ENCODE data around the gene ING2. TPM values are rescaled to one million over a fixed set of nuclear protein-coding genes. Genes with fewer than 3 reads are reported as not detected.

The ING2 gene
- total and polyA plus RNA-seq, 10 of the 15 experiments (the other 5 are each of a cell fraction or from before 2014, with no cell fraction given) = 3.3 to 16.1 (median 10.9) TPM

DNA sequence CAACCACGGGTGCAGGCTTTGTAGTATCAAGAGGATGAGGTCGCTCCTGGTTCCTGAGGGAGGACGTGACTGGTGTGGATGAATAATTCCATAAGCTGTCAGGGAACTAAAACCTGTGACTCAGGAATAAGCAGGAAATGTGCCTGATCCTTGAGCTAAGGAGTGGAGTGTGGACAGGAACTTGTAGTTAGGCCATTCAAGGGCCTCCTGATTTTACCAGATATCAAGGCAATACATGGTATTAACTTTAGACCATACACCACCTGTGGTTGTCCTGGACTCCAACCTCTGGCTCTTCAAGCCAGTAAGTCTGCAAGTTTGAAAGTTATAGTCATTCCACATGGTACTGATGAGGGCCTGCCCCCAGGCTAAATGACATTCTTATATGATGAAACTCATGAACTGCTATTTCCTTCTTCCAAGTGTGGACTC lies 12.1 kb upstream of the ING2 start:
- Histone ChIP-seq H3K36me3 (ENCODE audit: control insufficient read depth in 2 of 2, insufficient read depth in 2 of 2, low read length in 1 of 2) (no peaks in the 10 kb centered on the region), H3K9me3 (replicated peaks; ENCODE audit: control insufficient read depth, insufficient read depth, low read length) (no peaks in the 10 kb centered on the region), H3K9ac (ENCODE audit: control insufficient read depth, insufficient read depth, low read length) (no peak overlapping the region), H3K27me3 (replicated peaks in 1 of 2; ENCODE audit: control insufficient read depth in 2 of 2, insufficient read depth in 2 of 2, low read length in 1 of 2) (no peaks in the 10 kb centered on the region), H4K20me1 (ENCODE audit: control insufficient read depth, insufficient read depth) (no peaks in the 10 kb centered on the region), H3K4me3 (no peak overlapping the region), H3K27ac (ENCODE audit: control insufficient read depth, insufficient read depth) (no peak overlapping the region), H3K79me2 (ENCODE audit: control insufficient read depth, insufficient read depth, low read length) (no peaks in the 10 kb centered on the region), H3K4me1 (ENCODE audit: control insufficient read depth, insufficient read depth, low read length) (no peaks in the 10 kb centered on the region), H3K4me2 (ENCODE audit: control insufficient read depth, insufficient read depth) (no peak overlapping the region), H2AFZ (ENCODE audit: control insufficient read depth, low read depth, low read length) (no peak overlapping the region)
- in situ Hi-C loops (cut with MboI) (no loop called here), intact Hi-C loops (cut with micrococcal nuclease; ENCODE audit: unreplicated experiment) (no loop called here)
- 76% methylated on average over 3 of the region's 3 CpGs for WGBS (ENCODE audit: insufficient coverage, insufficient replicate concordance, low lambda C conversion rate, missing lambda C conversion rate)
- SMC1A ChIA-PET (ENCODE audit: uncharacterized antibody, unreplicated experiment) = interaction anchor here (0.9 kb wide), 1 partner anchor 71 kb away, joined by 3 read pairs; no protein-coding TSS in a partner anchor
- TF ChIP-seq SPI1 (IDR thresholded peaks at IDR 0.05; ENCODE audit: borderline replicate concordance, insufficient read depth, low read depth, low read length) (no peak), CHD1 (IDR thresholded peaks at IDR 0.05; ENCODE audit: low read depth, low read length) (no peak), RB1 (IDR thresholded peaks at IDR 0.05; ENCODE audit: borderline replicate concordance) (no peak), BCL11A (IDR thresholded peaks at IDR 0.05; ENCODE audit: low read depth, low read length) (no peak), IKZF2 (IDR thresholded peaks at IDR 0.05) (no peak), BACH1 (IDR thresholded peaks at IDR 0.05; ENCODE audit: borderline replicate concordance) (no peak), POU2F2 (IDR thresholded peaks at IDR 0.05; ENCODE audit: borderline replicate concordance, low read depth, low read length) (no peak)
- POLR2A ChIA-PET = interaction anchor here (0.8 kb wide), 1 partner anchor 11 kb away, joined by 3 read pairs; no protein-coding TSS in a partner anchor
- RAD21 ChIA-PET (ENCODE audit: unreplicated experiment) = no interaction called here
- BruUV-seq (replicated peaks) = no TSS peak
- DNase-seq (ENCODE audit: low read depth, low spot score) (no peak), FAIRE-seq (no peak), ATAC-seq (no peak)
- CTCF ChIA-PET = interaction anchor here (1.4 kb wide), 1 partner anchor 11 kb away, joined by 7 read pairs; the partner anchor contains the start of gene ING2

DNA sequence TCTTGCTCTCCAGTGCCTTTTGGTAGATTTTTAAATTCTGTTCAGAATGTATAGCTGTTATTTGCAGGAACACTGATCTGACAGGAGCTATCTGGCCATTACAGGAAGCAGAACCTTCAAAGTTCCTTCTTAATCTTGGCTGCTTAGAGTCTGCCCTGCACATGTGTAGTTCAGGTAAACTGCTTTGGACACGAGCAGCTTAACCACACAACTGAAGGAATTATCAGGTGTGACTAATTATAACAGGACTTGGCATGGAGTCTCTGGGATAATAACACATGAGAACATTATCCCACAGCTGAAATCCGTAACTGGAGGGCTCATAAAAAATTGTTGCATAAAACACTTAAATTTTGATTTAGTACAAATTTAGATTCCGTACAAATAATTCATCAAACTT lies 11.6 kb upstream of the ING2 start:
- in situ Hi-C loops (cut with MboI) = no loop called here
- POLR2A ChIA-PET = interaction anchor here (0.8 kb wide), 1 partner anchor 11 kb away, joined by 3 read pairs; no protein-coding TSS in a partner anchor

More for the DNA sequence above, 11.6 kb upstream of the ING2 start:
- Histone ChIP-seq H3K9ac (ENCODE audit: control insufficient read depth, insufficient read depth, low read length) (no peak overlapping the region), H3K4me3 (no peak overlapping the region), H3K27me3 (replicated peaks in 1 of 2; ENCODE audit: control insufficient read depth in 2 of 2, insufficient read depth in 2 of 2, low read length in 1 of 2) (no peaks in the 10 kb centered on the region), H4K20me1 (ENCODE audit: control insufficient read depth, insufficient read depth) (no peaks in the 10 kb centered on the region), H2AFZ (ENCODE audit: control insufficient read depth, low read depth, low read length) (no peak overlapping the region), H3K27ac (ENCODE audit: control insufficient read depth, insufficient read depth) (no peak overlapping the region), H3K79me2 (ENCODE audit: control insufficient read depth, insufficient read depth, low read length) (no peaks in the 10 kb centered on the region), H3K36me3 (ENCODE audit: control insufficient read depth in 2 of 2, insufficient read depth in 2 of 2, low read length in 1 of 2) (no peaks in the 10 kb centered on the region), H3K4me2 (ENCODE audit: control insufficient read depth, insufficient read depth) (no peak overlapping the region), H3K9me3 (replicated peaks; ENCODE audit: control insufficient read depth, insufficient read depth, low read length) (no peaks in the 10 kb centered on the region), H3K4me1 (ENCODE audit: control insufficient read depth, insufficient read depth, low read length) (no peaks in the 10 kb centered on the region)
- SMC1A ChIA-PET (ENCODE audit: uncharacterized antibody, unreplicated experiment) = interaction anchor here (0.9 kb wide), 1 partner anchor 70 kb away, joined by 3 read pairs; no protein-coding TSS in a partner anchor
- no peak for TF ChIP-seq RUNX3 (IDR thresholded peaks at IDR 0.05; ENCODE audit: low read length)
- TF ChIP-seq, protein P1, sequence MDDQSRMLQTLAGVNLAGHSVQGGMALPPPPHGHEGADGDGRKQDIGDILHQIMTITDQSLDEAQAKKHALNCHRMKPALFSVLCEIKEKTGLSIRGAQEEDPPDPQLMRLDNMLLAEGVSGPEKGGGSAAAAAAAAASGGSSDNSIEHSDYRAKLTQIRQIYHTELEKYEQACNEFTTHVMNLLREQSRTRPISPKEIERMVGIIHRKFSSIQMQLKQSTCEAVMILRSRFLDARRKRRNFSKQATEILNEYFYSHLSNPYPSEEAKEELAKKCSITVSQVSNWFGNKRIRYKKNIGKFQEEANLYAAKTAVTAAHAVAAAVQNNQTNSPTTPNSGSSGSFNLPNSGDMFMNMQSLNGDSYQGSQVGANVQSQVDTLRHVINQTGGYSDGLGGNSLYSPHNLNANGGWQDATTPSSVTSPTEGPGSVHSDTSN (IDR thresholded peaks at IDR 0.05; ENCODE audit: insufficient replicate concordance, low read depth, low read length) = no peak
- DNase-seq (ENCODE audit: low read depth, low spot score) = no peak
- WGBS (ENCODE audit: insufficient coverage, insufficient replicate concordance, low lambda C conversion rate, missing lambda C conversion rate) = 74% methylated on average over 3 of the region's 3 CpGs
- no peak for FAIRE-seq
- CTCF ChIA-PET = interaction anchor here (1.4 kb wide), 1 partner anchor 11 kb away, joined by 7 read pairs; the partner anchor contains the start of gene ING2
- RAD21 ChIA-PET (ENCODE audit: unreplicated experiment) = no interaction called here
- intact Hi-C loops (cut with micrococcal nuclease; ENCODE audit: unreplicated experiment) = no loop called here
- no peak for ATAC-seq
- no TSS peak for BruUV-seq (replicated peaks)
